Activated naive CD8-positive, alpha-beta T cell treated with anti-CD3 and anti-CD28 coated beads, Interleukin-2, amount 10 ng/mL, durations not matched to agents 7 days and 5 days (primary cell): ENCODE data around the gene PLBD1. TPM values are rescaled to one million over a fixed set of nuclear protein-coding genes. Genes with fewer than 3 reads are reported as not detected.
A peak's percentile ranks its signal among the peaks of the same experiment; 100 is the strongest.

Experiments
- ATAC-seq: fragments of 150-1000 bp; cut with Tn5 transposase; one replicate; pipeline ENCODE4 v1.10.0; 2021; ENCODE audit warnings: low read depth, moderate library complexity
- POLR2A ChIA-PET: fragments of 350-600 bp; sonication (Branson Sonifier 250); formaldehyde crosslinking; loops from one replicate; lab custom pipeline; 2021; ENCODE audit warnings: antibody characterized with exemption; lab: Charles Lee
- DNase-seq: peaks from one replicate; pipeline ENCODE4 v3.0.0; 2021
- H3K27ac Mint-ChIP-seq: one replicate; pipeline ENCODE4 v1.8.0; 2022; ENCODE audit warnings: mild to moderate bottlenecking, mixed read lengths
- H3K27me3 Mint-ChIP-seq: one replicate; pipeline ENCODE4 v1.8.0; 2022; ENCODE audit warnings: mild to moderate bottlenecking, moderate library complexity, mixed read lengths
- H3K36me3 Mint-ChIP-seq: one replicate; pipeline ENCODE4 v1.8.0; 2021; ENCODE audit warnings: mild to moderate bottlenecking, mixed read lengths
- H3K4me1 Mint-ChIP-seq: one replicate; pipeline ENCODE4 v1.8.0; 2021; ENCODE audit warnings: mixed read lengths
- H3K4me3 Mint-ChIP-seq: one replicate; pipeline ENCODE4 v1.8.0; 2022; ENCODE audit warnings: mild to moderate bottlenecking, moderate library complexity, mixed read lengths
- H3K9me3 Mint-ChIP-seq: one replicate; pipeline ENCODE4 v1.8.0; 2021; ENCODE audit warnings: mixed read lengths
- total RNA-seq, 2 experiments: library from RNA; stranded (reverse); gene quantifications; one replicate each; pipeline ENCODE4 v1.2.3, GENCODE V29; 2021

The PLBD1 gene
- total RNA-seq, 2 experiments from 2014 or later, result 1.1 TPM; not detected in 1

DNA sequence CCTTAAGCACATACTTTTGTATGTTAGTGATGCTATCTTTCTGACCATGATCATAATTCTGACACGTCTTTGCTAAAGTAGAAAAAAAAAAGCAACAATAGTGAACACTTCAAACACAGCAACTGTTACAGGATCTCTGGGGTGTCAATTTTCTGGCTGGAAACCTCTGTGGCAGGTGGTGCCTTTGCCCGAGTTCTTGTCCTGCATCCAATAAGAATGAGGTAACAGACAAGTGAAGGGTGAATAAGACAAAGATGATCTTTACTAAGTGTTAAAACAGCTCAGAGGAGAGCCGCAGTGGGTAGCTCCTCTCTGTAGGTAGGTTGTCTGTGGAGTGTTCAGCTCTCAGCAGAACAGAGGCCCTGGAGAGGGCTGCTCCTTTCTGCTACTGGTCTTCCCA, 20.9 kb upstream of the PLBD1 start:
- H3K9me3 Mint-ChIP-seq, result no peaks in the 10 kb centered on the region
- POLR2A ChIA-PET, result no interaction called here
- ATAC-seq (no peak), DNase-seq (no peak)
- H3K4me3 Mint-ChIP-seq, result no peak overlapping the region
- no peak overlapping the region for H3K27ac Mint-ChIP-seq
- H3K4me1 Mint-ChIP-seq, result no peaks in the 10 kb centered on the region
- no peaks in the 10 kb centered on the region for H3K27me3 Mint-ChIP-seq
- no peaks in the 10 kb centered on the region for H3K36me3 Mint-ChIP-seq

DNA sequence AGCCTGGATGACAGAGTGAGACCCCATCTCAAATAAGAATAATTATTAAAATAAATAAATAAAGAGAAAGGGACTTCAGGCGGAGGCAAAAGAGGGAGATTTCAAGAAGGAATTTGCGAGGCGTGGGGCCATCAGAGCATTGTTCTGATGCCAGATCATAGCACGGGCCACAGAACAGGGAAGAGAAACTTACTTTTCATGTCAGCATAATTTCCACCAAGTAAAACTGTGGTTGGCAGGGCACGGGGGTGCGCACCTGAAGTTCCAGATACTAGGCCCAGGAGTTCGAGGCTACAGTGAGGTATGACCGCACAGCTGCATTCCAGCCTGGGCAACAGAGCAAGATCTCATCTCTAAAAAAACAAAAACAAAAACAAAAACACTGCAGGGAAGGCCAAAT, 11.0 kb upstream of the PLBD1 start:
- H3K4me3 Mint-ChIP-seq, result no peak overlapping the region
- H3K27me3 Mint-ChIP-seq, result peaks cover 9% of the 10 kb centered on the region
- no peak for ATAC-seq
- DNase-seq, result no peak
- H3K9me3 Mint-ChIP-seq, result no peaks in the 10 kb centered on the region
- H3K36me3 Mint-ChIP-seq, result no peaks in the 10 kb centered on the region
- POLR2A ChIA-PET, result no interaction called here
- H3K27ac Mint-ChIP-seq, result no peak overlapping the region
- H3K4me1 Mint-ChIP-seq, result peaks cover 7% of the 10 kb centered on the region

DNA sequence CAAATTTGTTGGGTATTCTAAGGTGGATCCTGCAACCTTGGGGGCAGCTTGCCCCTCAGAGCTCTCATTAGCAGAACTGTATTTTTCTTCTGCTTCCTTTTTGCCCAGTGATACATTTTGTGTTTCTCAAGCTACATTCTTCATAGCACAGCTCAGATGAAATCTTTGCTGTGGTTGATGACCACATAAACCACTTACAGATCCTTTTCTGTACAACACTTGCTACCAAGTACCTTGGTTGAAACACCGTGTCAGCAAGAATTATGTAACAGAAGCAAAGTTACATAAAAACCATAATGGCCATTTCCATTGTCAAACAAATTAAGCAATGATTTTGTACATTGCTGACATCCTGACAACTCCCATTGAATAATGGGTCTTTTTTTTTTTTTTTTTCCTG, 9.7 kb upstream of the PLBD1 start:
- ATAC-seq, result peak; percentile 92
- Mint-ChIP-seq H3K27ac (no peak overlapping the region), H3K4me3 (no peak overlapping the region), H3K27me3 (peaks cover 9% of the 10 kb centered on the region), H3K36me3 (no peaks in the 10 kb centered on the region), H3K4me1 (peaks cover 7% of the 10 kb centered on the region), H3K9me3 (no peaks in the 10 kb centered on the region)
- POLR2A ChIA-PET, result no interaction called here
- DNase-seq, result no peak

GRCh38 chr12:14576896-14577295, 9.2 kb upstream of the PLBD1 start:
- Mint-ChIP-seq H3K27me3 (peaks cover 12% of the 10 kb centered on the region), H3K9me3 (no peaks in the 10 kb centered on the region), H3K4me3 (no peak overlapping the region), H3K4me1 (peaks cover 7% of the 10 kb centered on the region), H3K27ac (no peak overlapping the region), H3K36me3 (no peaks in the 10 kb centered on the region)
- no peak for ATAC-seq
- POLR2A ChIA-PET, result no interaction called here
- no peak for DNase-seq

DNA sequence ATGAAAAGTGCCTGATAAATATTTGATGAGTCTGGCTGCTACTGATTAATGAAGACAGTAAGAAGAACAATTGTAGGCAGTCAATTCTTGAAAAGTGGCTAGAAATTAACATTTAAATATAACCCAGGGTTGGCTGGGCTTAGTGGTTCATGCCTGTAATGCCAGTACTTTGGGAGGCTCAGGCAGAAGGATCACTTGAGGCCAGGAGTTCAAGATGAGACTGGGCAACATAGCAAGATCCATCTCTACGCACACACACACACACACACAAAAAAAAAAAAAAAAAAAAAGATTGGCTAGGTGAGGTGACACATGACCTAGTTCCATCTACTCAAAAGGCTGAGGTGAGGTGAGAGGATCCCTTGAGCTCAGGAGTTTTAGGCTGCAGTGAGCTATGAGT, 7.9 kb upstream of the PLBD1 start:
- POLR2A ChIA-PET, result no interaction called here
- no peaks in the 10 kb centered on the region for H3K36me3 Mint-ChIP-seq
- H3K27me3 Mint-ChIP-seq, result peaks cover 14% of the 10 kb centered on the region
- ATAC-seq, result no peak
- no peaks in the 10 kb centered on the region for H3K9me3 Mint-ChIP-seq
- H3K4me3 Mint-ChIP-seq, result no peak overlapping the region
- peaks cover 7% of the 10 kb centered on the region for H3K4me1 Mint-ChIP-seq
- no peak for DNase-seq
- H3K27ac Mint-ChIP-seq, result no peak overlapping the region

DNA sequence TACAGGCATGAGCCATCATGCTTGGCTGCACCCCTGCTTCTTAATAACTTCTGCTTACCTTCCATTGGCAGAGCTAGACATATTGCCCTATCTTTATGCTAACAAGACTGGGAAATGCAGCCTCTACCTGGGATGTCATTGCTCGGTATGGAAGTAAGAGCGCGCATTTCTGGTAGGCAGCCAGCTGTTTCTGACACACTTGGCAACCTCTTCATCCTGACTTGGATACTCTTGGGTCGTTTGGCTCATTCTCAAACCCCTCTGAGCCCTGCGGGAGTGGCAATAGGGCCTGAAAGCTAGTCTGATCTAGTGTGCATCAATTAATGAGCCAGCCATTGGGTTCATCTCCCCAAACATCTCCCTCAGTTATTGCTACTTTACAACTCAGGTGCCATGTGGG, 5.4 kb upstream of the PLBD1 start:
- H3K27me3 Mint-ChIP-seq, result peaks cover 25% of the 10 kb centered on the region
- no peak overlapping the region for H3K27ac Mint-ChIP-seq
- ATAC-seq (no peak), DNase-seq (no peak)
- no peak overlapping the region for H3K4me3 Mint-ChIP-seq
- POLR2A ChIA-PET, result no interaction called here
- H3K9me3 Mint-ChIP-seq, result no peaks in the 10 kb centered on the region
- no peaks in the 10 kb centered on the region for H3K36me3 Mint-ChIP-seq
- peaks cover 7% of the 10 kb centered on the region for H3K4me1 Mint-ChIP-seq

DNA sequence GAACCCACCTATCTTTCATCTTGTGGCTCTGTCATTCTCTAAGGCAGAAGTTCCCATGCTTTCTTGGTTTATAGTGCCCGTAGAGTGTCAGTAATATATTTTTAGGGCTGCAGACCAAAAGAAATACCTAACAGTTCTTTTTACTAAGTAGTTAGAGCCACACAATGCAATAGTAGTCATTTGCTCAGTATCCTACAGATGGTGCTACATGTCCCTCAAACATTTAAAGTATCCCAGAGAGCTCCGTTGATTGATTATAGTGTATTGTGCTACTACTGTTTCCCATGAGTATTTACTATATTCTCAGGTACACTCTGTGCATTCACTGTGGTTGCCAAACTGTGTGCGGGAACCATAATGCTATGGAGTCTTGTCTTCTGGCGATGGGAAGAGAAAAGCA, 4.7 kb upstream of the PLBD1 start:
- Mint-ChIP-seq H3K4me3 (no peak overlapping the region), H3K9me3 (no peaks in the 10 kb centered on the region), H3K27me3 (peaks cover 29% of the 10 kb centered on the region), H3K36me3 (no peaks in the 10 kb centered on the region), H3K4me1 (peaks cover 5% of the 10 kb centered on the region), H3K27ac (no peak overlapping the region)
- ATAC-seq (no peak), DNase-seq (no peak)
- POLR2A ChIA-PET, result no interaction called here

- POLR2A ChIA-PET, result no interaction called here
- peaks cover 33% of the 10 kb centered on the region for H3K27me3 Mint-ChIP-seq
- no peaks in the 10 kb centered on the region for H3K36me3 Mint-ChIP-seq
- H3K27ac Mint-ChIP-seq, result no peak overlapping the region
- DNase-seq, result no peak
- ATAC-seq, result no peak
- H3K4me3 Mint-ChIP-seq, result no peak overlapping the region
- H3K9me3 Mint-ChIP-seq, result no peaks in the 10 kb centered on the region
- peaks cover 2% of the 10 kb centered on the region for H3K4me1 Mint-ChIP-seq
Measured at GRCh38 chr12:14571779-14572178, 4.1 kb upstream of the PLBD1 start.

- Mint-ChIP-seq H3K27ac (no peak overlapping the region), H3K4me1 (peaks cover 2% of the 10 kb centered on the region), H3K9me3 (no peaks in the 10 kb centered on the region), H3K4me3 (no peak overlapping the region), H3K27me3 (peaks cover 32% of the 10 kb centered on the region), H3K36me3 (no peaks in the 10 kb centered on the region)
- DNase-seq, result no peak
- POLR2A ChIA-PET, result no interaction called here
- no peak for ATAC-seq
Measured at GRCh38 chr12:14570231-14570630, 2.5 kb upstream of the PLBD1 start.

- no peak for DNase-seq
- Mint-ChIP-seq H3K9me3 (no peaks in the 10 kb centered on the region), H3K27ac (no peak overlapping the region), H3K36me3 (no peaks in the 10 kb centered on the region), H3K4me1 (peaks cover 10% of the 10 kb centered on the region), H3K27me3 (peaks cover 22% of the 10 kb centered on the region), H3K4me3 (no peak overlapping the region)
- POLR2A ChIA-PET, result no interaction called here
- no peak for ATAC-seq
Measured at GRCh38 chr12:14564336-14564959, 3.2 kb downstream of the PLBD1 start.

DNA sequence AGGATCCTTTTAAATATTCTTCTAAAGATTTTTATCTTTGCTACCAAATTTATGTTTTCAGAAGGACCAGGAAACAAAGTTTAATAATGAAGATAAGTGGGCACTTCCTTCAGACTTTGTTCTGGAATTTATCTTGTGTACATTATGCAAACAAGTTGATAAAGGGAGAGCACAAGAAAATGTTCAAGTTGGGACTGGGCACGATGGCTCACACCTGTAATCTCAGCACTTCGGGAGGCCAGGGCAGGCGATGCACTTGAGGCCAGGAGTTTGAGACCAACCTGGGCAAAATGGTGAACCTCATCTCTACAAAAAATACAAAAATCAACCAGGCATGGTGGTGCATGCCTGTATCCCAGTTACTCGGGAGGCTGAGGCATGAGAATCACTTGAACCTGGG, 4.6 kb downstream of the PLBD1 start:
- Mint-ChIP-seq H3K9me3 (no peaks in the 10 kb centered on the region), H3K27ac (no peak overlapping the region), H3K4me1 (peaks cover 12% of the 10 kb centered on the region), H3K27me3 (peaks cover 16% of the 10 kb centered on the region), H3K36me3 (no peaks in the 10 kb centered on the region), H3K4me3 (no peak overlapping the region)
- DNase-seq (no peak), ATAC-seq (no peak)
- POLR2A ChIA-PET, result no interaction called here

DNA sequence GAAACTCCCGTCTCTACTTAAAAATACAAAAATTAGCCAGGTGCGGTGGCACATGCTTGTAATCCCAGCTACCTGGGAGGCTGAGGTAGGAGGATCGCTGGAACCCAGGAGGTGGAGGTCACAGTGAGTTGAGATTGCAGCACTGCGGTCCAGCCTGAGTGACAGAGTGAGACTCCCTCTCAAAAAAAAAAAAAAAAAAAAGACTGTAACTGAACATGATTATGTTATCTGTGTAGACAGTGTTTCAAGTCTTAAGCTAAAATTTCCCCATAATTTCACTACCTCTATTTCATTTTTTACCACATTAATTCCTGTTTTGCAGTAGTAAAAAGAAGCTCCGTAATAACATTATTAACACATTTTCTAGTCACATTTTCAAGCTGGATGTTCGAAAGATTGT, 5.4 kb downstream of the PLBD1 start:
- DNase-seq, result no peak
- POLR2A ChIA-PET, result no interaction called here
- no peak for ATAC-seq
- Mint-ChIP-seq H3K36me3 (no peaks in the 10 kb centered on the region), H3K27me3 (peaks cover 12% of the 10 kb centered on the region), H3K4me1 (peaks cover 12% of the 10 kb centered on the region), H3K9me3 (peaks cover 1% of the 10 kb centered on the region), H3K4me3 (no peak overlapping the region), H3K27ac (no peak overlapping the region)

DNA sequence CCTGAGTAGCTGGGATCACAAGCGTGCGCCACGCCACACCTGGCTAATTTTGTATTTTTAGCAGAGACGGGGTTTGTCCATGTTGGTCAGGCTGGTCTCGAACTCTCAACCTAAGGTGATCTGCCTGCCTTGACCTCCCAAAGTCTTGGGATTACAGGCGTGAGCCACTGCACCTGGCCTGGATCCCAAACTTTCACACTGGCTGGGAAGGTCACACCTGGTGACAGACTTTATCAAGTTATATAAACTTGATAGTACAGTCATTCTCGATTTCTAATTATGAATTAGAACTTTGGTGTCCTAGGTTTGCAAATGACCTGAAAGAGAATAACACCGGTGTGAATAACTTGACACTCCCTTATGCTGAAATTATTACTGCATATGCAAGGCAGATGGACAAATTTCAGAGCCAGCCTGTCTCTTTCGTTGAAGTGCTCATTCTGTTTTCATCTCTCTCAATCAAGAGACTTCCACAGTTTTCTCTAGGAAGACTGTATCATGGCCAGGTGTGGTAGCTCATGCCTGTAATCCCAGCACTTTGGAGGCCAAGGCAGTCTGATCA, 5.9 kb downstream of the PLBD1 start:
- no peak overlapping the region for H3K4me3 Mint-ChIP-seq
- ATAC-seq (no peak), DNase-seq (no peak)
- peaks cover 1% of the 10 kb centered on the region for H3K9me3 Mint-ChIP-seq
- H3K27ac Mint-ChIP-seq, result no peak overlapping the region
- H3K36me3 Mint-ChIP-seq, result no peaks in the 10 kb centered on the region
- peaks cover 10% of the 10 kb centered on the region for H3K4me1 Mint-ChIP-seq
- H3K27me3 Mint-ChIP-seq, result peaks cover 8% of the 10 kb centered on the region
- POLR2A ChIA-PET, result no interaction called here

GRCh38 chr12:14560904-14561574, 6.6 kb downstream of the PLBD1 start:
- Mint-ChIP-seq H3K9me3 (peaks cover 1% of the 10 kb centered on the region), H3K4me3 (no peak overlapping the region)
- POLR2A ChIA-PET, result no interaction called here

More at GRCh38 chr12:14560904-14561574, 6.6 kb downstream of the PLBD1 start:
- Mint-ChIP-seq H3K36me3 (no peaks in the 10 kb centered on the region), H3K27ac (no peak overlapping the region), H3K27me3 (peaks cover 6% of the 10 kb centered on the region), H3K4me1 (peaks cover 10% of the 10 kb centered on the region)
- peak; percentile 56 for ATAC-seq
- no peak for DNase-seq
